T-cell (primary cell): ENCODE measurements around the gene MIR17HG. TPM values are rescaled to one million over a fixed set of nuclear protein-coding genes. Genes with fewer than 3 reads are reported as not detected.

Source experiments
- ATAC-seq, 4 experiments: fragments of 200-7000 bp in 3 of 4; fragments of 150-1000 bp in 1 of 4; cut with Tn5 transposase; replicated peaks in 1 of 4; 1 replicate in 3 of 4; 2 replicates in 1 of 4; pipeline ENCODE4 v1.10.0; 2021; ENCODE audit warnings: moderate library complexity in 3 of 4, mild to moderate bottlenecking in 2 of 4, moderate number of reproducible peaks in 1 of 4
- CTCF ChIA-PET, 2 donors: fragments of 300-600 bp; sonication (Branson Sonifier 250); formaldehyde crosslinking; loops; one replicate each; lab custom pipeline; 2022; ENCODE audit warnings: antibody characterized with exemption in 2 of 2; lab: Charles Lee
- POLR2A ChIA-PET, 2 donors: fragments of 300-600 bp; sonication (Branson Sonifier 250); formaldehyde crosslinking; loops; one replicate each; lab custom pipeline; 2022; ENCODE audit warnings: antibody characterized with exemption in 2 of 2; lab: Charles Lee
- DNase-seq, 35 experiments: peaks; one replicate each; pipeline versions ENCODE4 v3.0.0 to v3.0.0-alpha.2; 2013 to 2023
- H3K27ac ChIP-seq: one replicate; pipeline ENCODE4 v1.5.1; 2013; ENCODE audit warnings: low read length
- H3K27me3 ChIP-seq, 2 experiments: replicated peaks in 1 of 2; 1 replicate in 1 of 2; 2 replicates in 1 of 2; pipeline versions ENCODE4 v1.6.1 to v1.7.0; 2013; ENCODE audit warnings: low read length in 1 of 2, mixed read lengths in 1 of 2; ENCODE audit not compliant: control insufficient read depth in 2 of 2, insufficient read depth in 2 of 2; ENCODE audit errors: extremely low read depth in 1 of 2
- H3K36me3 ChIP-seq, 2 donors: 1 replicate in 1 of 2; 2 replicates in 1 of 2; pipeline versions ENCODE4 v1.6.1 to v1.7.0; 2013; ENCODE audit warnings: low read length in 1 of 2; ENCODE audit not compliant: control insufficient read depth in 2 of 2, insufficient read depth in 1 of 2; ENCODE audit errors: extremely low read depth in 1 of 2
- H3K4me1 ChIP-seq, 2 experiments: 1 replicate in 1 of 2; 2 replicates in 1 of 2; pipeline versions ENCODE4 v1.6.1 to v1.7.0; 2013; ENCODE audit warnings: low read length in 2 of 2, mixed read lengths in 1 of 2; ENCODE audit not compliant: insufficient read depth in 2 of 2, control insufficient read depth in 1 of 2; ENCODE audit errors: extremely low read depth in 1 of 2
- H3K4me3 ChIP-seq, 2 donors: 1 replicate in 1 of 2; 2 replicates in 1 of 2; pipeline versions ENCODE4 v1.5.1 to v1.7.0; 2013; ENCODE audit warnings: mild to moderate bottlenecking in 2 of 2, low read length in 1 of 2, moderate library complexity in 1 of 2; ENCODE audit not compliant: control insufficient read depth in 1 of 2; ENCODE audit errors: extremely low read depth in 1 of 2
- H3K9me3 ChIP-seq: 2 replicates; pipeline ENCODE4 v1.7.0; 2013
- H3K27ac Mint-ChIP-seq, 2 donors: one replicate each; pipeline ENCODE4 v1.8.0; 2020 to 2021; ENCODE audit warnings: mild to moderate bottlenecking in 2 of 2, mixed read lengths in 2 of 2
- H3K27me3 Mint-ChIP-seq, 2 donors: one replicate each; pipeline ENCODE4 v1.8.0; 2021 to 2022; ENCODE audit warnings: mixed read lengths in 2 of 2
- H3K36me3 Mint-ChIP-seq: one replicate; pipeline ENCODE4 v1.8.0; 2021; ENCODE audit warnings: mixed read lengths
- H3K4me1 Mint-ChIP-seq, 3 donors: one replicate each; pipeline ENCODE4 v1.8.0; 2020 to 2022; ENCODE audit warnings: mixed read lengths in 3 of 3, mild to moderate bottlenecking in 1 of 3
- H3K4me3 Mint-ChIP-seq, 3 donors: one replicate each; pipeline ENCODE4 v1.8.0; 2020 to 2022; ENCODE audit warnings: mild to moderate bottlenecking in 3 of 3, mixed read lengths in 3 of 3, moderate library complexity in 3 of 3
- H3K9me3 Mint-ChIP-seq, 3 donors: one replicate each; pipeline ENCODE4 v1.8.0; 2020 to 2022; ENCODE audit warnings: mixed read lengths in 3 of 3
- WGBS: methylation state at CpG from one replicate; pipeline ENCODE4 v1.1.5; 2013; ENCODE audit warnings: missing lambda C conversion rate; ENCODE audit not compliant: insufficient coverage; 5-methylcytosine and 5-hydroxymethylcytosine counted together
- total RNA-seq, 35 experiments: library from RNA in 6 of 35; stranded (reverse) in 6 of 35; fragments of 120-200 nt in 1 of 35; gene quantifications; one replicate each; pipeline versions ENCODE4 v1.2.1 to v1.2.4 and lab custom pipeline; 2013 to 2026

The MIR17HG gene
- total RNA-seq, 5 donors from 2014 or later (not counting 1 experiment from before 2014, with no cell fraction given): 9.4 to 15.1 (median 11.2) TPM

DNA sequence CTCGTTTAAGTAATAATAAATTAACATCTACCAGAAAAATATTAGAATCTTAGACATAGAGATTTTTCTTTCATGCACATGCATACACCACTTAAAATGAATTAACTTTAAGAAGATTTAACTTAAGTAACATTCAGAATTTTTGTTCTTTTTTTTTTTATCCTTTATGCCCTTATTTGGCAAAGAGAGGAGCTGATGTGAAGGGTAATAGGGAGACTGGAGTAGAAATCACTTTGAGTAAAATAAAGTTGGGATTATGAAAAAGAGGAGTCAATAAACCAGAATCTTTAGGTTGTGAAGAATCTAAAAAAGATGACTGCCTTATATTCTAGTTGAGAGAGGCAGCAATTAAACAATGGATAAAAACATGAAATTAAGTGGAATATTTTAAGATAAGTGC lies 18.8 kb upstream of the MIR17HG start:
- Mint-ChIP-seq H3K27ac (no peak overlapping the region), H3K36me3 (no peaks in the 10 kb centered on the region), H3K27me3 (no peaks in the 10 kb centered on the region), H3K4me1 (peaks cover under 1 to 9% (median 7%) of the 10 kb centered on the region in 3 donors), H3K4me3 (no peak overlapping the region), H3K9me3 (no peaks in the 10 kb centered on the region)
- ATAC-seq: no peak
- H3K9me3 ChIP-seq: no peaks in the 10 kb centered on the region
- no peaks in the 10 kb centered on the region for H3K27me3 ChIP-seq
- ChIA-PET POLR2A (no interaction called here), CTCF (no interaction called here)
- H3K4me3 ChIP-seq: no peak overlapping the region
- no peaks in the 10 kb centered on the region for H3K4me1 ChIP-seq
- H3K36me3 ChIP-seq: no peaks in the 10 kb centered on the region
- no peak for DNase-seq
- no CpG with 5 or more reads among the region's 1 CpG for WGBS
- no peak overlapping the region for H3K27ac ChIP-seq

DNA sequence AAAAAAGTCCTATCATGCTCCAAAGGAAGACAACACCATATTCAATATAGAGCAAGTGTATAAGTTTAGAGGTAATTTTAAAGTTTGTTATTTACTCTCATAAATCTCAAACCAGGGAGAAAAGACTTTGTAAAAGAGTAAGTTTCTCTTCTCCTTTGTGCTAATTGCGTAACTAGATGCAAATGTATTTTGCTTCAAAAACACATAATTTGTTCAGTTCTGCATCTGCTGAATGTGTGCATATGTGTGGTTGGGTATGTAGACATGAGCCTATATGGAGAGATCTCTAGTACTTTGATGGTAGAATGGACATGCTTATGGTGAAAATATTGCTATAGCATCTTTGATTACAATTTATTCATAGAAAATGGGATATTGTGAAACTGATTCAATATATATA lies 17.8 kb upstream of the MIR17HG start:
- H3K4me3 ChIP-seq: no peak overlapping the region
- ChIA-PET POLR2A (no interaction called here), CTCF (no interaction called here)
- Mint-ChIP-seq H3K4me3 (no peak overlapping the region), H3K4me1 (peaks cover 0 to 6% (median 6%) of the 10 kb centered on the region in 3 donors), H3K36me3 (no peaks in the 10 kb centered on the region), H3K27me3 (no peaks in the 10 kb centered on the region), H3K27ac (no peak overlapping the region), H3K9me3 (no peaks in the 10 kb centered on the region)
- no peaks in the 10 kb centered on the region for H3K9me3 ChIP-seq
- H3K27me3 ChIP-seq: no peaks in the 10 kb centered on the region
- no peaks in the 10 kb centered on the region for H3K36me3 ChIP-seq
- H3K27ac ChIP-seq: no peak overlapping the region
- no peak for DNase-seq
- no peaks in the 10 kb centered on the region for H3K4me1 ChIP-seq
- no peak for ATAC-seq
- WGBS: no CpG with 5 or more reads among the region's 1 CpG

DNA sequence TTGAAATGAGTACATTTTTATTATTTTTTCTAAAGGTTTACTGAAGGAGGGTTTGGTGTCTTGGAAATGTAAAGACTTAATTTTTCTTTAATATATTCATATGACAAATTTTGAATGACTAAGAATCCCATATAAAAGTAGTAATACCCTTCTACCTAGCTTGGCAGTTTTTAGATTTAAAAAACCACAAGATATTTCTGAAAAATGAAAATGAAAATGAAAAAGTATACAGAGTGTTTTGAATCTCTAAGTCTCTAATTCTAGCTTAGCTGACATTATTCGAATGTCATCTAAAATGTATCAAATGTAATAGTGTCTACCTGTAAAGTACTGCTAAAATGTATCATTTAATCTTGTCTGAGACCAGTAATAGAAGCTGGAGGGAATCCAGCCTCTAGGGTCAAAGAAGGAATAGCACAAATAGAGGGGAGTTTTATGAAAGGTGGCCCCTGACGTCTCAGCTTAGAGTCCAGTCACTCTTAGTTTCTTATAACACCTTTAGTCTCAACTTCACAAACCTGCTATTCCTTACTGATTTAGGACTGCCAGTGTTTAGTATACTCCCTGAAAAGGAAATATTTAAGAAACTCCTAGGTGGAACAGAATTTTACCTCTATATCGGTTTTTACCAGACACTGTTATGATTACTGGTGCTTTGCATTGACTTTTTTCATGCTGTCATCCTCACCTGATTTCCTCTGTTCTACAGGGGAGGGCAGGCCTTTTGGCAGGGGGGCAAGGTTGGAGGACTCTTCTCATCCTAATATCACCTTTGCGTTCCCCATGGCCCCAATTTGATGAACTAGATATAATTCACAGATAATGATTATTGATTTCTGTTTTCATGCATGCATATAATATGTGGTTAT lies 16.2 kb upstream of the MIR17HG start:
- ChIA-PET POLR2A (no interaction called here), CTCF (no interaction called here)
- no peak overlapping the region for H3K4me3 ChIP-seq
- Mint-ChIP-seq H3K4me1 (peaks cover 0 to 6% (median 6%) of the 10 kb centered on the region in 3 donors), H3K36me3 (no peaks in the 10 kb centered on the region), H3K27me3 (no peaks in the 10 kb centered on the region), H3K27ac (no peak overlapping the region), H3K4me3 (no peak overlapping the region), H3K9me3 (no peaks in the 10 kb centered on the region)
- no peaks in the 10 kb centered on the region for H3K36me3 ChIP-seq
- no peaks in the 10 kb centered on the region for H3K4me1 ChIP-seq
- ATAC-seq (no peak), DNase-seq (no peak)
- 40% methylated on average over 1 of the region's 4 CpGs for WGBS
- H3K9me3 ChIP-seq: no peaks in the 10 kb centered on the region
- H3K27ac ChIP-seq: no peak overlapping the region
- H3K27me3 ChIP-seq: no peaks in the 10 kb centered on the region

DNA sequence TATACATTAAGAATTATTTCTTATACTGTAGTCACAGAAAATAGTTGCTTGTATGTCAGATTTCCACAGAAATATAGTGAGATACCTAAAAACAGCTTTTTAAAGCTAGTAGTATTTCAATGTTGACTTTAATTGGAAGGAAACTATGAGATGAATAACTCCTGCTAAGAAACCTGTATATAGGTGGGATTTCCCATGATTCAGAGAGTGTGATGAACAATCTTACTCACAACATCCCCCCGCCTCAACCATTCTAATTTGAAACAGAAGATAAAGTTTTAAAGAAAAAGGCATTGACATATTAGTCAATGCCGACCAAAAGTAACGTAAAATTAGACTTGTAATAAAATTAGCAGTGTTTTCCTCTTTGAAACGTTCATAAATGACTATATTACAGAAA lies 1.4 kb upstream of the MIR17HG start:
- Histone ChIP-seq H3K27me3 (no peaks in the 10 kb centered on the region), H3K4me3 (no peak overlapping the region), H3K27ac (no peak overlapping the region), H3K9me3 (no peaks in the 10 kb centered on the region), H3K36me3 (peaks cover 0 to 10% of the 10 kb centered on the region in 2 donors), H3K4me1 (peaks cover 15 to 21% of the 10 kb centered on the region in 2 experiments)
- Mint-ChIP-seq H3K4me1 (peaks cover 26 to 36% (median 30%) of the 10 kb centered on the region in 3 donors), H3K4me3 (no peak overlapping the region), H3K27ac (peak overlapping the region in 1 of 2 donors; percentile 34), H3K36me3 (peaks cover 18% of the 10 kb centered on the region), H3K27me3 (no peaks in the 10 kb centered on the region), H3K9me3 (no peaks in the 10 kb centered on the region)
- peak in 1 of 35 experiments; percentile 9 for DNase-seq
- ChIA-PET POLR2A (no interaction called here), CTCF (interaction anchor here in 1 of 2 donors (0.6 kb wide), 1 partner anchor 48 kb away, joined by 3 read pairs; no protein-coding TSS in a partner anchor)
- ATAC-seq: no peak
- no CpG with 5 or more reads among the region's 4 CpGs for WGBS

DNA sequence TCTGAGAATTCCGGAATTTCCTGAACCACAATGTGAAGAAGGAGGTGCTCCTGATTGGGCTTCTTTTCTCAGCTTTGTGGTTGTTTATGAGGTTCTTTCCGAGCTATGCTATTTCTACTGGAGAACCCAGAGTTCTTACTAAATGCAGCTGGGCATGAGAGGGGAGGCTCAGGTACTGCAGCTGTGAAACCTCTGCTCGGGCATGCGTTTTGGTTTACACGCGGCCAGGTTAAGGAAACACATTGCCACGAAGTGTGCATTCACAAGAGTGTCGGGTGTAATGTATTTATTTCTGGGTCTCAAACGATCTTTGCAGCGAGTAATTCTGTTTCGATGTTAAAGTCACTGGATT lies 661 bp upstream of the MIR17HG start:
- CTCF ChIA-PET: interaction anchor here in 1 of 2 donors (0.6 to 0.8 kb wide), 2 partner anchors 20 to 49 kb away, joined by 3 read pairs; no protein-coding TSS in a partner anchor
- Histone ChIP-seq H3K27me3 (no peaks in the 10 kb centered on the region), H3K4me3 (peak overlapping the region; percentile 63 to 69), H3K36me3 (peaks cover 0 to 11% of the 10 kb centered on the region in 2 donors), H3K4me1 (peaks cover 15 to 25% of the 10 kb centered on the region in 2 experiments), H3K27ac (peak overlapping the region; percentile 71), H3K9me3 (no peaks in the 10 kb centered on the region)
- H3K4me1 Mint-ChIP-seq: peaks cover 33 to 43% (median 38%) of the 10 kb centered on the region in 3 donors
- H3K4me3 Mint-ChIP-seq: peak overlapping the region; percentile 93 to 100 (median 97)
- ATAC-seq (peak; percentile 17 to 34 (median 21)), DNase-seq (peak in 31 of 35 experiments; percentile 6 to 66 (median 29))
- POLR2A ChIA-PET: interaction anchor here in 1 of 2 donors (0.7 kb wide), 2 partner anchors 11 to 48 kb away, joined by 3 to 4 read pairs; no protein-coding TSS in a partner anchor
- no peaks in the 10 kb centered on the region for H3K27me3 Mint-ChIP-seq
- H3K27ac Mint-ChIP-seq: peak overlapping the region; percentile 93 to 95
- H3K36me3 Mint-ChIP-seq: peaks cover 25% of the 10 kb centered on the region
- H3K9me3 Mint-ChIP-seq: no peaks in the 10 kb centered on the region
- WGBS: 0% methylated on average over 9 of the region's 11 CpGs

DNA sequence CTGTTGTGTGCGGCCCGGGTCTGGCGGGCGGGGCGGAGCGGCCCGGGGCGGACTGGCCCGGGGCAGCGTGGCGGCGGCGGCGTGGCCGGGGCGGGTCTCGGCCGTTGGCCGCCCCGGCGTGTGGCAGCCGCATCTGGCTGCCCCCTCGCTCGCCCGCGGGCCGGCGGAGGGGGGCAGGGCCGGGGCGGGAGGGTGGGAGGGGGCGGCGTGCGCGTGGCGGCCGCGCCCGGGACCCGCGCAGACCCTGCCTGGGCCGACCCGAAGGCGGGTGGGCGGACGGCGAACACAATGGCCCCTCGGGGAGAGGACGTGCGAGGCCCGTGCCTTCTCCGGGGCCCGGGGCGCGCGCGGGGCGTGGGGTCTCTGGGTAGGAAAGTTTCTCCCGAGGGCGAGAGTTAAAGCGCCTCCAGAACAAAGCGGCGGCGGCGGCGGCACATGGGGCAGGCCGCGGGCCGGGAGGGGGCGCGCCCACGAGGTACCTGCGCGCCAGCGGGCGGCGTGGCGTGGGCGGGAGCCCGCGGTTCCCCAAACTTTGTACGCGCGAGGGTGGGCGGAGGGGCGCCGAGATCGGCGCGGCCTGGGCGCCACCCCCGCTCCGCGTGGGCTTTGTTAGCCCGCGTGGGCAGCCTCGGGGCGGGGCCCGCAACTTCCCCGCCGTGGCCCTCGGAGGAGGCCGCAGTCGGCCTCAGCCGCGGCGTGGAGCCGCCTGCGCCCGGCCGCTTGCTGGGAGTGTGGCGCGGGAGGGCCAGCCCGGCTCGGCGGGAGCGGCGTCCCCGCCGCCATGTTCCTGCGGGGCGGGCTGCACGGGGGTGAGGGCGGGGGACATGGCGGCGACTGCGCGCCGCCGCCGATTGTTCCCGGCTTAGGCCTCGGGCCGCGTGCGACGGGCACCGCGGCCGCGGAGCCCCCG lies 764 bp downstream of the MIR17HG start:
- no peaks in the 10 kb centered on the region for H3K9me3 Mint-ChIP-seq
- under 1% methylated on average over 129 of the region's 141 CpGs for WGBS
- POLR2A ChIA-PET: no interaction called here
- peaks cover 15 to 27% of the 10 kb centered on the region in 2 experiments for H3K4me1 ChIP-seq
- CTCF ChIA-PET: no interaction called here
- peak overlapping the region; percentile 61 to 100 (median 68) for H3K4me3 Mint-ChIP-seq
- H3K4me1 Mint-ChIP-seq: peaks cover 37 to 46% (median 44%) of the 10 kb centered on the region in 3 donors
- DNase-seq (peak; percentile 37 to 80 (median 60)), ATAC-seq (peak; percentile 60 to 68 (median 63))
- no peaks in the 10 kb centered on the region for H3K27me3 ChIP-seq
- H3K9me3 ChIP-seq: no peaks in the 10 kb centered on the region
- H3K27ac Mint-ChIP-seq: no peak overlapping the region
- H3K4me3 ChIP-seq: peak overlapping the region; percentile 63 to 84
- peaks cover 32% of the 10 kb centered on the region for H3K36me3 Mint-ChIP-seq
- H3K27me3 Mint-ChIP-seq: no peaks in the 10 kb centered on the region
- no peak overlapping the region for H3K27ac ChIP-seq
- peaks cover 0 to 15% of the 10 kb centered on the region in 2 donors for H3K36me3 ChIP-seq
